Neural progenitor cell (in vitro differentiated cells): ENCODE results near the gene ANXA7. TPM values are rescaled to one million over a fixed set of nuclear protein-coding genes. Genes with fewer than 3 reads are reported as not detected.

Source experiments
- DNase-seq: peaks from one replicate; pipeline ENCODE4 v3.0.0-alpha.2; 2016; ENCODE audit warnings: low spot score
- H2AFZ ChIP-seq: fragments of 200-600 bp; sonication (generic); replicated peaks from 2 replicates; pipeline ENCODE4 v1.6.1; 2016; ENCODE audit warnings: antibody characterized with exemption
- H3F3A ChIP-seq: fragments of 200-600 bp; sonication (generic); 2 replicates; pipeline ENCODE4 v1.6.1; 2016; ENCODE audit warnings: antibody characterized with exemption, low read depth
- H3K27ac ChIP-seq: fragments of 200-600 bp; sonication (generic); 2 replicates; pipeline ENCODE4 v1.5.1; 2016; ENCODE audit warnings: mild to moderate bottlenecking
- H3K27me3 ChIP-seq: fragments of 200-600 bp; sonication (generic); 2 replicates; pipeline ENCODE4 v1.6.1; 2016; ENCODE audit warnings: mild to moderate bottlenecking, moderate library complexity
- H3K36me3 ChIP-seq: fragments of 200-600 bp; sonication (generic); 2 replicates; pipeline ENCODE4 v1.5.1; 2016
- H3K4me1 ChIP-seq: fragments of 200-600 bp; sonication (generic); 2 replicates; pipeline ENCODE4 v1.6.1; 2016; ENCODE audit warnings: mixed run types
- H3K4me2 ChIP-seq: fragments of 200-600 bp; sonication (generic); 2 replicates; pipeline ENCODE4 v1.6.1; 2016
- H3K4me3 ChIP-seq: fragments of 200-600 bp; sonication (generic); 2 replicates; pipeline ENCODE4 v1.5.1; 2016
- H3K79me2 ChIP-seq: fragments of 200-600 bp; sonication (generic); 2 replicates; pipeline ENCODE4 v1.6.1; 2016; ENCODE audit warnings: low read depth
- H3K9ac ChIP-seq: fragments of 200-600 bp; sonication (generic); 2 replicates; pipeline ENCODE4 v1.6.1; 2016
- H3K9me3 ChIP-seq: fragments of 200-600 bp; sonication (generic); 2 replicates; pipeline ENCODE4 v1.5.1; 2016; ENCODE audit warnings: low read depth
- H4K20me1 ChIP-seq: fragments of 200-600 bp; sonication (generic); 2 replicates; pipeline ENCODE4 v1.6.1; 2016; ENCODE audit warnings: low read depth
- H3K27ac Mint-ChIP-seq: 3 replicates; pipeline ENCODE4 v1.8.0; 2021; ENCODE audit warnings: mixed read lengths
- H3K27me3 Mint-ChIP-seq: 2 replicates; pipeline ENCODE4 v1.8.0; 2022; ENCODE audit warnings: low read depth, mild to moderate bottlenecking, inconsistent platforms, moderate library complexity, mixed read lengths; ENCODE audit not compliant: insufficient read depth
- H3K36me3 Mint-ChIP-seq: 3 replicates; pipeline ENCODE4 v1.8.0; 2021; ENCODE audit warnings: mixed read lengths
- H3K4me1 Mint-ChIP-seq: 3 replicates; pipeline ENCODE4 v1.8.0; 2021; ENCODE audit warnings: mixed read lengths
- H3K4me3 Mint-ChIP-seq: 3 replicates; pipeline ENCODE4 v1.8.0; 2021; ENCODE audit warnings: mild to moderate bottlenecking, moderate library complexity, mixed read lengths
- H3K9me3 Mint-ChIP-seq: 3 replicates; pipeline ENCODE4 v1.8.0; 2020; ENCODE audit warnings: mixed read lengths
- CTCF ChIP-seq: fragments of 200-600 bp; sonication (generic); IDR thresholded peaks from 2 replicates; pipeline ENCODE4 v1.5.1; 2017; ENCODE audit warnings: antibody characterized with exemption, mild to moderate bottlenecking
- EZH2 ChIP-seq: fragments of 200-600 bp; sonication (generic); IDR thresholded peaks from 2 replicates; pipeline ENCODE4 v1.6.1; 2017; ENCODE audit warnings: antibody characterized with exemption, mild to moderate bottlenecking, moderate library complexity
- EZH2phosphoT487 ChIP-seq: fragments of 200-600 bp; sonication (generic); IDR thresholded peaks from 2 replicates; pipeline ENCODE4 v1.6.1; 2017; ENCODE audit warnings: antibody characterized with exemption
- total RNA-seq: library from RNA; depleted of rRNA; stranded (reverse); fragments of >200 nt; gene quantifications from 2 replicates; pipeline ENCODE4 v1.2.3, GENCODE V29; 2015; ENCODE audit warnings: low replicate concordance

ANXA7 gene
- total RNA-seq, 1 donor from 2014 or later = 49.1 TPM

GRCh38 chr10:73386583-73386982, 27.3 kb downstream of the ANXA7 start:
- no peak overlapping the region for H3K9ac ChIP-seq
- H3K4me3 ChIP-seq = no peak overlapping the region
- H3K4me2 ChIP-seq = no peak overlapping the region
- H3K27me3 ChIP-seq = no peaks in the 10 kb centered on the region
- no peaks in the 10 kb centered on the region for H3K9me3 ChIP-seq
- Mint-ChIP-seq H3K27me3 (no peaks in the 10 kb centered on the region), H3K9me3 (no peaks in the 10 kb centered on the region), H3K36me3 (peaks cover 14% of the 10 kb centered on the region), H3K4me3 (no peak overlapping the region), H3K4me1 (no peaks in the 10 kb centered on the region), H3K27ac (no peak overlapping the region)
- no peaks in the 10 kb centered on the region for H3K36me3 ChIP-seq
- H2AFZ ChIP-seq = no peak overlapping the region
- no peak for DNase-seq
- H3F3A ChIP-seq = no peaks in the 10 kb centered on the region
- no peaks in the 10 kb centered on the region for H4K20me1 ChIP-seq
- no peak overlapping the region for H3K27ac ChIP-seq
- no peaks in the 10 kb centered on the region for H3K4me1 ChIP-seq
- TF ChIP-seq EZH2phosphoT487 (no peak), CTCF (no peak), EZH2 (no peak)
- H3K79me2 ChIP-seq = no peaks in the 10 kb centered on the region

GRCh38 chr10:73379064-73379748, 34.7 kb downstream of the ANXA7 start:
- Histone ChIP-seq H3K4me2 (no peak overlapping the region), H3K27me3 (no peaks in the 10 kb centered on the region), H3K4me1 (no peaks in the 10 kb centered on the region), H2AFZ (no peak overlapping the region), H4K20me1 (no peaks in the 10 kb centered on the region), H3K9ac (no peak overlapping the region), H3F3A (peaks cover 4% of the 10 kb centered on the region), H3K79me2 (no peaks in the 10 kb centered on the region), H3K9me3 (no peaks in the 10 kb centered on the region), H3K36me3 (no peaks in the 10 kb centered on the region), H3K4me3 (no peak overlapping the region), H3K27ac (no peak overlapping the region)
- no peak overlapping the region for H3K4me3 Mint-ChIP-seq
- H3K9me3 Mint-ChIP-seq = no peaks in the 10 kb centered on the region
- H3K27me3 Mint-ChIP-seq = no peaks in the 10 kb centered on the region
- no peak overlapping the region for H3K27ac Mint-ChIP-seq
- H3K36me3 Mint-ChIP-seq = peaks cover 17% of the 10 kb centered on the region
- no peaks in the 10 kb centered on the region for H3K4me1 Mint-ChIP-seq
- TF ChIP-seq CTCF (no peak), EZH2phosphoT487 (no peak)
- no peak for DNase-seq

GRCh38 chr10:73376679-73377078, 37.2 kb downstream of the ANXA7 start:
- Histone ChIP-seq H2AFZ (no peak overlapping the region), H3K4me3 (no peak overlapping the region), H3K36me3 (no peaks in the 10 kb centered on the region), H4K20me1 (no peaks in the 10 kb centered on the region), H3K4me2 (no peak overlapping the region), H3K9ac (no peak overlapping the region), H3K27ac (no peak overlapping the region), H3K79me2 (no peaks in the 10 kb centered on the region), H3K27me3 (no peaks in the 10 kb centered on the region), H3K4me1 (no peaks in the 10 kb centered on the region), H3F3A (peaks cover 4% of the 10 kb centered on the region), H3K9me3 (no peaks in the 10 kb centered on the region)
- Mint-ChIP-seq H3K4me1 (no peaks in the 10 kb centered on the region), H3K36me3 (peaks cover 17% of the 10 kb centered on the region), H3K27ac (no peak overlapping the region), H3K9me3 (no peaks in the 10 kb centered on the region), H3K4me3 (no peak overlapping the region), H3K27me3 (no peaks in the 10 kb centered on the region)
- TF ChIP-seq EZH2phosphoT487 (no peak), EZH2 (no peak), CTCF (no peak)
- no peak for DNase-seq
